Omental fat pad (tissue), 4 donors: Measurements from ENCODE around the gene RRP36. TPM values are rescaled to one million over a fixed set of nuclear protein-coding genes. Genes with fewer than 3 reads are reported as not detected.
A peak's percentile ranks its signal among the peaks of the same experiment; 100 is the strongest.

Source experiments
- ATAC-seq: fragments of 150-250 bp; one replicate; pipeline ENCODE4 v1.9.1; 2016; ENCODE audit warnings: mild to moderate bottlenecking, moderate library complexity; ENCODE audit not compliant: low FRiP score
- DNase-seq: peaks from one replicate; pipeline ENCODE4 v3.0.0-alpha.2; 2019; ENCODE audit warnings: low spot score
- CTCF ChIP-seq, 3 donors: fragments of 450-650 bp; IDR thresholded peaks; one replicate each; pipeline ENCODE4 v1.5.1; 2016 to 2017; ENCODE audit warnings: antibody characterized with exemption in 3 of 3, mild to moderate bottlenecking in 3 of 3, moderate library complexity in 2 of 3
- total RNA-seq, 4 donors: library from RNA; depleted of rRNA; stranded (reverse); fragments of >200 nt; gene quantifications; one replicate each; pipeline ENCODE4 v1.1.0, GENCODE V29; 2016

Gene RRP36
- 10 to 100 TPM; 44.1 to 54.2 (median 48.7) TPM for total RNA-seq

GRCh38 chr6:43021270-43022047 is at the start of gene RRP36:
Gene RRP36 (plus strand): TSS chr6:43021623. CDS start chr6:43021655, 32 bp downstream.
- peak; percentile 61 for DNase-seq
- ATAC-seq = peak; percentile 81
- no peak for TF ChIP-seq CTCF (IDR thresholded peaks at IDR 0.05)

GRCh38 chr6:42971746-42972327 is 49.6 kb upstream of the RRP36 start:
- TF ChIP-seq CTCF (IDR thresholded peaks at IDR 0.05) = no peak
- DNase-seq (no peak), ATAC-seq (no peak)

DNA sequence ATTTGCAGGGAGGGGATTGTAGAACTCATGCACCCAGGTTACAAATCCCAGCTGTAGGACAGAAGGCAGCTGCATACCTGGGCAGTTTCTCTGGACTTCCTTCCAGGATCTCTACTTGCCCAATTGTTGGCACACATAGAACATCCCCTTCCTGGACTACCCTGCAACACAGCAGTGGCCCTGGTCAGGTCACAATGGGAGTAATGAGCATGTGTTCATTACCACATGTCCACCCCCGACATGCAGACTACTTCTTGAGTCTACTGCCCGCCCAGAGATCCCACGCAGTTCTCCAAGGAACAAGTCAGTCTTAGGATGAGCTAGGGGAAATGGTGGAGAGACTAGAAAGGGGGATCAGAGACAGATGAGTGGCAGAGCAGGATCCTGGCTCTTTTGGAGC is 47.5 kb upstream of the RRP36 start:
- no peak for DNase-seq
- no peak for TF ChIP-seq CTCF (IDR thresholded peaks at IDR 0.05)
- ATAC-seq = no peak

GRCh38 chr6:42974919-42975505 is 46.4 kb upstream of the RRP36 start:
- TF ChIP-seq CTCF (IDR thresholded peaks at IDR 0.05) = no peak
- DNase-seq = no peak
- no peak for ATAC-seq

DNA sequence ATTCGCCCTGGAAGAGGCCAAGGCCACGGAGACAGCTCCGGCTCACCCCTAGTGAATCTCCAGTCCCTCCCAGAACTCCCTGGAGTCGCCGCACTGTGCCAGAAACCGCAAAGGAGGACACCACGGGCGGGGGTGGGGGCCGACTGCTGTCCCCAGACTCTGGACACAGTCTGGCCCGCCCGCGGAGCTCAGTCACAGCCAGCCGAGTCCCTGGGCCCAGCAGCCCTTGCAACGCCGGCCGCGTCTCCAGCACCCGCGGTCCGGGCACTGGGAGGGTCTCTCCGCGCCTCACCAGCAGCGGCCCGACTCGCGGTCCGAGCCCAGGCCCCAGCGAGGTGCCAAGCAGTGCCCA is 43.0 kb upstream of the RRP36 start:
- TF ChIP-seq CTCF (IDR thresholded peaks at IDR 0.05) = no peak
- DNase-seq (no peak), ATAC-seq (no peak)

DNA sequence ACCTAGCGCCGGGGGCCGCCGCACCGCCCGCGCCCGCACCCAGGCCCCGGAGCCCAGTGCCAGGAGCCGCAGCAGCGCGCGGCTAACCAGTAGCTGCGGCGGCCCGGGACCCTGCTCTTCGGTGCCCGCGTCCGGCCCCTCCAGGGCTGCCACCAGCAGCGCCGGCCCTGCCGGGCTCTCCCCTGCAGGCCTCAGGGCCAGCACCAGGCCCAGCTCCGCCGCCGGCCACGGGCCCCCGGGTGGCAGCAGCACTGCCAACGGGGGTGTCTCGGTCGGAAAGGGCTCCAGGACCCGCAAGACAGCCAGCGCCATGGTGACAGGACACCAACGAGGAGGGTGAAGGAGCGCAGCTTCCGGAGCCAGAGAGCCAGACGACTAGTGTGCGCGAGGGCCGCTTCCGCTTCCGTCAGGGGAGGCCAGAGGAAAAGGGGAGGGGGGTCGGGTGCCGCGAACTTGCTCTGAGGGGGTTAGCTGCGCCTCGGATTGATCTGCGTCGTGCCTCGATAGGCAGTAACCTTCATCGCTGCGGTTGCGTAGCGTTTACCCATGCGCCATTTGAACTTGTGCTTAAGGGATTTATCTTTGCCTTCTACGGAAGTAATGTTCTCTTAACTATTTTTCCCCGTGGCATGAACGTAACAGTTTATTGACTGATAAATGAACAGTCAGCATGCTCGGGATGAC is 42.4 kb upstream of the RRP36 start, which contains the start of gene PEX6:
Gene PEX6, minus strand, starts transcription at position 343 of the 684 bp plus-strand sequence. Its CDS starts 31 bp downstream, at position 312.
- TF ChIP-seq CTCF (IDR thresholded peaks at IDR 0.05) = no peak
- peak; percentile 55 for DNase-seq
- ATAC-seq = peak; percentile 88
